Lower leg skin (tissue), 3 donors: ENCODE measurements around the gene SPNS2.

Experiments
- POLR2A ChIP-seq, 2 donors: fragments of 450-650 bp; IDR thresholded peaks; one replicate each; pipeline ENCODE4 v1.6.1; 2016 to 2017; ENCODE audit warnings: antibody characterized with exemption in 2 of 2, mild to moderate bottlenecking in 1 of 2, moderate library complexity in 1 of 2
- TF ChIP-seq, protein P1 (sequence below), 3 donors: fragments of 450-650 bp; IDR thresholded peaks; one replicate each; pipeline ENCODE4 v1.5.1; 2016; ENCODE audit warnings: antibody characterized with exemption in 3 of 3, mild to moderate bottlenecking in 3 of 3, moderate library complexity in 2 of 3

DNA sequence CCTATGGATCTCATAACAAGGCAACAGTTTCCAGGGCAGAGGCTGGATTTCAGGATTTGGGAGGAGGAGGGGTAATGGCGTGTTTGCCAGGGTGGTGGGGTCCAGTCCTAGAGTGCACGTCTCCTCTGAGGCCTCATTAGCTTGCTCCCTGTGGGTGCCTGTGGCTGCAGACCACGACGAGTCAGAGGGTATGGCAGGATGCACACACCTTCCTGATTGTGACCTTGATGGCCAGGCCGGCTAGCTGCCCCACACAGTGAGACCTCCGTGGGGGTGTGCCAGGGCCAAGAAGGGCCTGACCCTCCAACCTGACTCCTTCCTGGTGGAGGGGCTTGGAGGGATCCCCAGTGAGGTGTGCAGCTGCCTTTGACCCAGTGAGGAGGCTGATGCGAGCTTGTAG lies 81.6 kb downstream of the SPNS2 start:
- TF ChIP-seq, protein P1, sequence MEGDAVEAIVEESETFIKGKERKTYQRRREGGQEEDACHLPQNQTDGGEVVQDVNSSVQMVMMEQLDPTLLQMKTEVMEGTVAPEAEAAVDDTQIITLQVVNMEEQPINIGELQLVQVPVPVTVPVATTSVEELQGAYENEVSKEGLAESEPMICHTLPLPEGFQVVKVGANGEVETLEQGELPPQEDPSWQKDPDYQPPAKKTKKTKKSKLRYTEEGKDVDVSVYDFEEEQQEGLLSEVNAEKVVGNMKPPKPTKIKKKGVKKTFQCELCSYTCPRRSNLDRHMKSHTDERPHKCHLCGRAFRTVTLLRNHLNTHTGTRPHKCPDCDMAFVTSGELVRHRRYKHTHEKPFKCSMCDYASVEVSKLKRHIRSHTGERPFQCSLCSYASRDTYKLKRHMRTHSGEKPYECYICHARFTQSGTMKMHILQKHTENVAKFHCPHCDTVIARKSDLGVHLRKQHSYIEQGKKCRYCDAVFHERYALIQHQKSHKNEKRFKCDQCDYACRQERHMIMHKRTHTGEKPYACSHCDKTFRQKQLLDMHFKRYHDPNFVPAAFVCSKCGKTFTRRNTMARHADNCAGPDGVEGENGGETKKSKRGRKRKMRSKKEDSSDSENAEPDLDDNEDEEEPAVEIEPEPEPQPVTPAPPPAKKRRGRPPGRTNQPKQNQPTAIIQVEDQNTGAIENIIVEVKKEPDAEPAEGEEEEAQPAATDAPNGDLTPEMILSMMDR (IDR thresholded peaks at IDR 0.05) = no peak
- no peak for TF ChIP-seq POLR2A (IDR thresholded peaks at IDR 0.05)
